ENCODE data around the gene GPR173.

- TF ChIP-seq CTCF (conservative IDR thresholded peaks at IDR 0.05; ENCODE audit: low read depth in 2 of 2) (no peak; a peak in 1 of 4 replicates), POLR2AphosphoS5 (IDR thresholded peaks at IDR 0.05; ENCODE audit: low read depth) (no peak), EZH2 (IDR thresholded peaks at IDR 0.05; ENCODE audit: low read depth, unreplicated experiment) (no peak), EZH2phosphoT487 (IDR thresholded peaks at IDR 0.05; ENCODE audit: unreplicated experiment) (no peak)
Measured at GRCh38 chrX:53000447-53001135, 48.0 kb upstream of the GPR173 start.
